Endothelial cell of hepatic sinusoid (primary cell): ENCODE measurements around the gene MTR.

Experiments used
- in situ Hi-C: cut with HindIII; loops from 2 replicates; pipeline ENCODE4 v1.10.0; 2017; ENCODE audit warnings: low sequenced_read_pairs

Gene MTR

DNA sequence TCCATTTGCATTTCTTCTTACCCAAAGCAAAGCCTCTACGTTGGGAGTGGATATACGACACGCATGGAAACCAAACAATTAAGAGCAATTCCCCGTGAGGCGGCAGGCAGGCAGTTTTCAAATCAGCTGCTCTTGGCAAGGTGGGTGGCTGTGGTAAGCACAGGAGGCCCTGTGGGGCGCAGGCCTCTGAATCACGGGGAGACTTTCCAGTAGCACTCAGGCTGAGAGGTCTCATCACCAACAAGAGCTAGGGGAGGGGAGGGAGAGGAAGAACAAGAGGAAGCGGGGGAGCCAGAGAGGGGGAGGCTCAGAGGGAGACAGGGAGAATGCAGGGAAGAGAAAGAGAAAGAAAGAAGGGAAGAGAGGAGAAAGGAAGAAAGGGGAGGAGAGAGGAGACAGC lies 152.7 kb downstream of the MTR start:
- in situ Hi-C loops: no loop called here

DNA sequence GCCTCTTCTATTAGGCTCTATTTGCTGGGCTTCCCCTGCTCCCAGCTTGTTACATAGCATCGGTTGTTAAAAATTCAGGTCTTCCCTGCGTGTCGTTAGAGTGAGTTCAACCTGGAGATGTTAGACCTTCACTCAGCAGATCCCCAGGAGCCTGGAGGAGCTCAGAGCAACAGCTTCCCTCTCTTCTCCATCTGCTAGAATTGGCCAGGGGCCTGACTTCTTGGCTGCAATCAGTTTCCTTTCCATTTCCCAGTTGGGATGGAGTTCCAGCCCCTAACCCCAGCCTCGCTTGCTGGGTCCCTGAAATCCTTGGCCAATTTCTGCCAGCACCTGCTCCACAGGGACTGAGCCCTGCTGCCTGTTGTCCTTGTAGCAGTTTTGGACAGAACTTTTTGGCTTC lies 153.3 kb downstream of the MTR start:
- in situ Hi-C loops: no loop called here

GRCh38 chr1:236948996-236949395 lies 153.9 kb downstream of the MTR start:
- in situ Hi-C loops: no loop called here

- in situ Hi-C loops: no loop called here
Observed at GRCh38 chr1:236950365-236950764, 155.3 kb downstream of the MTR start.

GRCh38 chr1:236951672-236952071 lies 156.6 kb downstream of the MTR start:
- in situ Hi-C loops: no loop called here

GRCh38 chr1:236952246-236953003 lies 157.3 kb downstream of the MTR start:
- in situ Hi-C loops: no loop called here

- in situ Hi-C loops: no loop called here
Observed at GRCh38 chr1:236953151-236953700, 158.1 kb downstream of the MTR start.
